Umbilical cord (tissue), 2 donors: ENCODE results near the gene PLPP7. TPM values are rescaled to one million over a fixed set of nuclear protein-coding genes. Genes with fewer than 3 reads are reported as not detected.

Experiments
- DNase-seq: peaks from one replicate; pipeline ENCODE4 v3.0.0-alpha.2; 2015; ENCODE audit warnings: low spot score
- total RNA-seq: library from RNA; depleted of rRNA; stranded (reverse); fragments of >200 nt; gene quantifications from one replicate; pipeline ENCODE4 v1.2.3, GENCODE V29; 2014; ENCODE audit warnings: low replicate concordance; ENCODE audit not compliant: insufficient read depth

PLPP7 gene
- total RNA-seq, 1 donor from 2014 or later = 9.6 TPM

- DNase-seq = no peak
Measured at GRCh38 chr9:131281119-131281965, 8.2 kb upstream of the PLPP7 start.

GRCh38 chr9:131282175-131282574, 7.3 kb upstream of the PLPP7 start:
- no peak for DNase-seq

- DNase-seq = no peak
Measured at GRCh38 chr9:131282688-131283422, 6.7 kb upstream of the PLPP7 start.

- no peak for DNase-seq
Measured at GRCh38 chr9:131284856-131285255, 4.7 kb upstream of the PLPP7 start.

- DNase-seq = no peak
Measured at GRCh38 chr9:131287359-131287758, 2.2 kb upstream of the PLPP7 start.

- DNase-seq = no peak
Measured at GRCh38 chr9:131288217-131288616, 1.3 kb upstream of the PLPP7 start.

- no peak for DNase-seq
Measured at GRCh38 chr9:131290036-131290766, 678 bp downstream of the PLPP7 start.

GRCh38 chr9:131290767-131291370, 1.3 kb downstream of the PLPP7 start:
- no peak for DNase-seq

- no peak for DNase-seq
Measured at GRCh38 chr9:131291795-131292315, 2.3 kb downstream of the PLPP7 start.

GRCh38 chr9:131292937-131293336, 3.4 kb downstream of the PLPP7 start:
- DNase-seq = no peak

GRCh38 chr9:131296460-131296859, 6.9 kb downstream of the PLPP7 start:
- DNase-seq = peak; percentile 56

GRCh38 chr9:131296906-131297500, 7.5 kb downstream of the PLPP7 start:
- DNase-seq = no peak

GRCh38 chr9:131297903-131298302, 8.4 kb downstream of the PLPP7 start:
- DNase-seq = no peak

GRCh38 chr9:131298341-131298740, 8.8 kb downstream of the PLPP7 start:
- DNase-seq = no peak

GRCh38 chr9:131298816-131299215, 9.3 kb downstream of the PLPP7 start:
- no peak for DNase-seq

GRCh38 chr9:131299346-131299960, 9.9 kb downstream of the PLPP7 start:
- DNase-seq = no peak

- no peak for DNase-seq
Measured at GRCh38 chr9:131299961-131300347, 10.4 kb downstream of the PLPP7 start.

- DNase-seq = no peak
Measured at GRCh38 chr9:131300444-131300843, 10.9 kb downstream of the PLPP7 start.

- no peak for DNase-seq
Measured at GRCh38 chr9:131302244-131303075, 12.9 kb downstream of the PLPP7 start.
